ENCODE data around the gene THADA. TPM values are rescaled to one million over a fixed set of nuclear protein-coding genes. Genes with fewer than 3 reads are reported as not detected.
"Not testable (repeated sequence)": the region's sequence is repeated elsewhere in the genome, so short reads cannot be mapped to it uniquely, and the experiment has no call there.

THADA gene
- total RNA-seq, 1 donor from 2014 or later: 32.9 TPM

GRCh38 chr2:43636621-43637020 lies 40.8 kb upstream of the THADA start:
- Histone ChIP-seq H3K9me3 (no peaks in the 10 kb centered on the region), H3K27ac (no peak overlapping the region), H3K27me3 (peaks cover 4% of the 10 kb centered on the region), H3K4me3 (peak overlapping the region; percentile 75), H3K36me3 (no peaks in the 10 kb centered on the region), H3K4me1 (no peaks in the 10 kb centered on the region)
- ATAC-seq (no peak), DNase-seq (no peak)
- intact Hi-C loops (cut with DNase I): no loop called here
- TF ChIP-seq CTCF (IDR thresholded peaks at IDR 0.05): no peak

GRCh38 chr2:43636153-43636552 lies 40.3 kb upstream of the THADA start:
- H3K9me3 ChIP-seq; ATAC-seq; DNase-seq; intact Hi-C loops (cut with DNase I); H3K27ac ChIP-seq; H3K4me1 ChIP-seq; H3K27me3 ChIP-seq; H3K36me3 ChIP-seq; H3K4me3 ChIP-seq: not testable (repeated sequence)

GRCh38 chr2:43634604-43635306 lies 38.9 kb upstream of the THADA start:
- intact Hi-C loops (cut with DNase I): no loop called here
- no peak for ATAC-seq
- no peak overlapping the region for H3K4me3 ChIP-seq

GRCh38 chr2:43631618-43632317 lies 35.9 kb upstream of the THADA start:
- intact Hi-C loops (cut with DNase I): no loop called here
- H3K4me1 ChIP-seq: no peaks in the 10 kb centered on the region
- ATAC-seq: no peak

More at GRCh38 chr2:43634604-43635306, 38.9 kb upstream of the THADA start:
- DNase-seq: no peak
- Histone ChIP-seq H3K27ac (peak overlapping the region; percentile 49), H3K36me3 (no peaks in the 10 kb centered on the region), H3K27me3 (peaks cover 4% of the 10 kb centered on the region), H3K9me3 (no peaks in the 10 kb centered on the region), H3K4me1 (no peaks in the 10 kb centered on the region)
- no peak for TF ChIP-seq CTCF (IDR thresholded peaks at IDR 0.05)

GRCh38 chr2:43622931-43623451 lies 27.2 kb upstream of the THADA start:
- no peak overlapping the region for H3K4me3 ChIP-seq
- ATAC-seq (peak; percentile 16), DNase-seq (no peak)
- H3K4me1 ChIP-seq: peaks cover 6% of the 10 kb centered on the region
- H3K27me3 ChIP-seq: no peaks in the 10 kb centered on the region
- intact Hi-C loops (cut with DNase I): no loop called here
- no peaks in the 10 kb centered on the region for H3K36me3 ChIP-seq
- TF ChIP-seq CTCF (IDR thresholded peaks at IDR 0.05): no peak
- H3K9me3 ChIP-seq: no peaks in the 10 kb centered on the region
- peak overlapping the region; percentile 48 for H3K27ac ChIP-seq

More at GRCh38 chr2:43631618-43632317, 35.9 kb upstream of the THADA start:
- no peak for TF ChIP-seq CTCF (IDR thresholded peaks at IDR 0.05)
- Histone ChIP-seq H3K9me3 (no peaks in the 10 kb centered on the region), H3K4me3 (no peak overlapping the region), H3K27ac (no peak overlapping the region), H3K27me3 (peaks cover 4% of the 10 kb centered on the region), H3K36me3 (no peaks in the 10 kb centered on the region)
- DNase-seq: no peak

GRCh38 chr2:43619511-43619910 lies 23.7 kb upstream of the THADA start:
- DNase-seq: no peak
- Histone ChIP-seq H3K4me1 (peaks cover 6% of the 10 kb centered on the region), H3K4me3 (no peak overlapping the region), H3K9me3 (no peaks in the 10 kb centered on the region), H3K27me3 (no peaks in the 10 kb centered on the region), H3K36me3 (no peaks in the 10 kb centered on the region), H3K27ac (no peak overlapping the region)
- intact Hi-C loops (cut with DNase I): no loop called here
- no peak for ATAC-seq
- TF ChIP-seq CTCF (IDR thresholded peaks at IDR 0.05): no peak
